Stomach smooth muscle (tissue), 2 donors: ENCODE measurements around the gene DDX31.
"Not testable (repeated sequence)": the region's sequence is repeated elsewhere in the genome, so short reads cannot be mapped to it uniquely, and the experiment has no call there.

Experiments used
- H3K27ac ChIP-seq: one replicate; pipeline ENCODE4 v1.7.0; 2013; ENCODE audit warnings: mild to moderate bottlenecking, low read length, inconsistent platforms
- H3K27me3 ChIP-seq, 2 donors: one replicate each; pipeline ENCODE4 v1.7.0; 2013; ENCODE audit warnings: low read length in 2 of 2; ENCODE audit not compliant: insufficient read depth in 2 of 2, control insufficient read depth in 1 of 2
- H3K36me3 ChIP-seq, 2 donors: one replicate each; pipeline ENCODE4 v1.7.0; 2013; ENCODE audit warnings: low read length in 2 of 2; ENCODE audit not compliant: control insufficient read depth in 2 of 2, insufficient read depth in 2 of 2
- H3K4me1 ChIP-seq: one replicate; pipeline ENCODE4 v1.7.0; 2013; ENCODE audit warnings: low read length; ENCODE audit not compliant: control insufficient read depth, insufficient read depth
- H3K4me3 ChIP-seq, 2 donors: one replicate each; pipeline ENCODE4 v1.7.0; 2013; ENCODE audit warnings: low read length in 2 of 2
- H3K9ac ChIP-seq, 2 donors: one replicate each; pipeline ENCODE4 v1.7.0; 2013; ENCODE audit warnings: low read length in 2 of 2, mild to moderate bottlenecking in 1 of 2
- H3K9me3 ChIP-seq, 2 donors: one replicate each; pipeline ENCODE4 v1.7.0; 2013; ENCODE audit warnings: low read length in 2 of 2; ENCODE audit not compliant: control insufficient read depth in 2 of 2
- donor health status: healthy.
- donor health status: Pancreatic carcinoma.

The DDX31 gene

GRCh38 chr9:132669698-132670456 is at the start of gene DDX31:
Gene DDX31 (minus strand): TSS chr9:132669983. CDS start chr9:132669934, 49 bp downstream.
- no peaks in the 10 kb centered on the region for H3K36me3 ChIP-seq
- H3K27me3 ChIP-seq, result no peaks in the 10 kb centered on the region
- H3K27ac ChIP-seq, result peak within 1 kb of the TSS; percentile 98
- peak within 1 kb of the TSS; percentile 98 to 99 for H3K9ac ChIP-seq
- H3K9me3 ChIP-seq, result no peaks in the 10 kb centered on the region
- peak within 1 kb of the TSS; percentile 93 to 98 for H3K4me3 ChIP-seq
- peaks cover 21% of the 10 kb centered on the region for H3K4me1 ChIP-seq

GRCh38 chr9:132718381-132718928 is 48.7 kb upstream of the DDX31 start:
- not testable (repeated sequence) for H3K9ac ChIP-seq, H3K4me1 ChIP-seq, H3K9me3 ChIP-seq, H3K27me3 ChIP-seq, H3K27ac ChIP-seq, H3K36me3 ChIP-seq, H3K4me3 ChIP-seq

- no peaks in the 10 kb centered on the region for H3K9me3 ChIP-seq
- H3K27ac ChIP-seq, result no peak overlapping the region
- no peaks in the 10 kb centered on the region for H3K4me1 ChIP-seq
- H3K9ac ChIP-seq, result no peak overlapping the region
- no peaks in the 10 kb centered on the region for H3K36me3 ChIP-seq
- H3K4me3 ChIP-seq, result no peak overlapping the region
- H3K27me3 ChIP-seq, result peaks cover 6 to 8% of the 10 kb centered on the region in 2 donors
Observed at GRCh38 chr9:132717326-132717945, 47.7 kb upstream of the DDX31 start.

DNA sequence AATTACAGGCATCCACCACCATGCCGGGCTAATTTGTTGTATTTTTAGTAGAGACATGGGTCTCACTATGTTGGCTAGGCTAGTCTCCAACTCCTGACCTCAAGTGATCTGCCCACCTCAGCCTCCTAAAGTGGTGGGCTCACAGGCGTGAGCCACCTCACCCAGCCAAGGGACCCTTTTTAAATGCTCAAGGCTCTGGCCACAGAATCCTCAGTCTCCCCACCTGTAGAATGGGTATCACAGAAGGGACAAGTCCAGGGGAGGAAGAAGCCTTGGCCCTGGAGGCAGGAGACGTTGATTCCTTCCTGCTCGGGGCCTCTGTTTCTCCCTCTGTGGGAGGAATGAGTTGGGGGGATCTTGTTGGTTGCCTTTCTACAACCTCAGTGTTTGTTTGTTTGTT is 46.2 kb upstream of the DDX31 start:
- Histone ChIP-seq H3K4me1 (no peaks in the 10 kb centered on the region), H3K27me3 (peaks cover 6 to 8% of the 10 kb centered on the region in 2 donors), H3K36me3 (no peaks in the 10 kb centered on the region), H3K9ac (no peak overlapping the region), H3K4me3 (no peak overlapping the region), H3K9me3 (no peaks in the 10 kb centered on the region), H3K27ac (no peak overlapping the region)

DNA sequence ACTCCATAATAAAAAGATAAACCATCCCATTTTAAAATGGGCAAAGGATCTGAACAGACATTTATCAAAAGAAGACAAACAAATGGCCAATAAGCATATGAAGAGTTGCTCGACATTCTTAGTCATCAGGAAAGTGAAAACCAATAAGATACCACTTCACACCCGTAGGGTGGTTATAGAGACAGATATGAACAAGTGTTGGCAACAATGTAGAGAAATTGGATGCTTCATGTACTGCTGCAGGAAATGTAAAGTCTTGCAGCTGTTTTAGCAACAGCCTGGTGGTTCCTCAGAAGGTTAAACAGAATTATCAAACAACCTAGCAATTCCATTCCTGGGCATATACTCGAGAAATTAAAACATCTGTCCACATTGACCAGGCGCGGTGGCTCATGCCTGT is 43.0 kb upstream of the DDX31 start:
- Histone ChIP-seq H3K4me3 (no peak overlapping the region), H3K27me3 (peaks cover 5 to 6% of the 10 kb centered on the region in 2 donors), H3K27ac (no peak overlapping the region), H3K36me3 (no peaks in the 10 kb centered on the region), H3K9me3 (no peaks in the 10 kb centered on the region), H3K9ac (no peak overlapping the region), H3K4me1 (no peaks in the 10 kb centered on the region)

GRCh38 chr9:132711846-132712245 is 42.1 kb upstream of the DDX31 start:
- Histone ChIP-seq H3K27ac (no peak overlapping the region), H3K4me1 (no peaks in the 10 kb centered on the region), H3K36me3 (no peaks in the 10 kb centered on the region), H3K4me3 (no peak overlapping the region), H3K9ac (no peak overlapping the region), H3K27me3 (peaks cover under 1 to 6% of the 10 kb centered on the region in 2 donors), H3K9me3 (no peaks in the 10 kb centered on the region)

DNA sequence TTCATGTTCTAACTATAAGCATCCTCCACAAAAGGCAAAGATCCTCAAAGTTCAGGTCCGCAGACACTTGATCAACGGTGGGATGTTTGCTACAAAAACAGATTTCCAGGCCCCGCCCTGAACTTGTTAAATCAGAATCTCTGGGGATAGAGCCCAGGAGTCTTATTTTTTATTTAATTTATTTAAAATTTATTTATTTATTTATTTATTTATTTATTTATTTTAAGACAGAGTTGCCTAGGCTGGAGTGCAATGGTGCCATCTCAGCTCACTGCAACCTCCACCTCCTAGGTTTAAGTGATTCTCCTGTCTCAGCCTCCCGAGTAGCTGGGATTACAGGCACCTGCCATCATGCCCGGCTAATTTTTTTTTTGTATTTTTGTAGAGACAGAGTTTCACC is 41.4 kb upstream of the DDX31 start:
- H3K9me3 ChIP-seq, H3K36me3 ChIP-seq, H3K4me1 ChIP-seq, H3K27me3 ChIP-seq, H3K27ac ChIP-seq, H3K9ac ChIP-seq, H3K4me3 ChIP-seq: not testable (repeated sequence)

- Histone ChIP-seq H3K27me3 (peaks cover 0 to 2% of the 10 kb centered on the region in 2 donors), H3K4me1 (no peaks in the 10 kb centered on the region), H3K36me3 (no peaks in the 10 kb centered on the region), H3K9ac (no peak overlapping the region), H3K9me3 (no peaks in the 10 kb centered on the region), H3K4me3 (no peak overlapping the region), H3K27ac (no peak overlapping the region)
Observed at GRCh38 chr9:132710333-132710732, 40.5 kb upstream of the DDX31 start.

- Histone ChIP-seq H3K27me3 (peaks cover 0 to 2% of the 10 kb centered on the region in 2 donors), H3K27ac (no peak overlapping the region), H3K36me3 (no peaks in the 10 kb centered on the region), H3K4me3 (no peak overlapping the region), H3K4me1 (no peaks in the 10 kb centered on the region), H3K9ac (no peak overlapping the region), H3K9me3 (no peaks in the 10 kb centered on the region)
Observed at GRCh38 chr9:132708769-132709430, 39.1 kb upstream of the DDX31 start.

- Histone ChIP-seq H3K36me3 (no peaks in the 10 kb centered on the region), H3K9ac (no peak overlapping the region), H3K4me1 (no peaks in the 10 kb centered on the region), H3K27ac (no peak overlapping the region), H3K27me3 (peaks cover 0 to 2% of the 10 kb centered on the region in 2 donors), H3K4me3 (no peak overlapping the region), H3K9me3 (no peaks in the 10 kb centered on the region)
Observed at GRCh38 chr9:132708239-132708638, 38.5 kb upstream of the DDX31 start.
